SK-N-SH treated with all-trans-retinoic acid at 6 μM for 48 hours (cell line): ENCODE data around the gene PDGFRB.

Experiments used
- ATAC-seq: fragments of 200-7000 bp; cut with Tn5 transposase; 3 replicates; pipeline ENCODE4 v1.9.1; 2020; ENCODE audit warnings: mild to moderate bottlenecking, moderate library complexity
- ARNTL ChIP-seq: fragments of 450-650 bp; formaldehyde crosslinking; IDR thresholded peaks from 2 replicates; pipeline ENCODE4 v1.5.0; 2020; ENCODE audit warnings: low read depth, mild to moderate bottlenecking, moderate library complexity, borderline replicate concordance
- BACH2 ChIP-seq: fragments of 250-450 bp; sonication (Bioruptor Pico); IDR thresholded peaks from 2 replicates; pipeline ENCODE4 v1.9.0; 2021; ENCODE audit warnings: mild to moderate bottlenecking, borderline replicate concordance
- CSDC2 ChIP-seq: fragments of 250-450 bp; sonication (Bioruptor Pico); IDR thresholded peaks from 2 replicates; pipeline ENCODE4 v1.5.0; 2020; ENCODE audit warnings: mild to moderate bottlenecking, moderate library complexity
- CSRNP3 ChIP-seq: fragments of 250-450 bp; sonication (Bioruptor Pico); IDR thresholded peaks from 2 replicates; pipeline ENCODE4 v1.5.1; 2021; ENCODE audit warnings: mild to moderate bottlenecking, moderate library complexity
- ESRRG ChIP-seq: fragments of 250-450 bp; sonication (Bioruptor Pico); IDR thresholded peaks from 2 replicates; pipeline ENCODE4 v1.6.1; 2021; ENCODE audit warnings: mild to moderate bottlenecking
- GLIS3 ChIP-seq: fragments of 250-450 bp; sonication (Bioruptor Pico); IDR thresholded peaks from 2 replicates; pipeline ENCODE4 v1.5.0; 2020; ENCODE audit warnings: mild to moderate bottlenecking, moderate library complexity
- ISL1 ChIP-seq: fragments of 250-450 bp; sonication (Bioruptor Pico); IDR thresholded peaks from 2 replicates; pipeline ENCODE4 v2.1.2; 2022; ENCODE audit warnings: mild to moderate bottlenecking, moderate library complexity
- OSR1 ChIP-seq: fragments of 250-450 bp; sonication (Bioruptor Pico); IDR thresholded peaks from 2 replicates; pipeline ENCODE4 v1.8.0; 2022; ENCODE audit warnings: moderate library complexity, mild to moderate bottlenecking, inconsistent platforms
- PATZ1 ChIP-seq: fragments of 250-450 bp; sonication (Bioruptor Pico); IDR thresholded peaks from 2 replicates; pipeline ENCODE4 v1.8.0; 2020; ENCODE audit warnings: mild to moderate bottlenecking, moderate library complexity, borderline replicate concordance
- POU6F1 ChIP-seq: fragments of 250-450 bp; sonication (Bioruptor Pico); IDR thresholded peaks from 2 replicates; pipeline ENCODE4 v1.8.0; 2021; ENCODE audit warnings: low read depth, mild to moderate bottlenecking, moderate library complexity, borderline replicate concordance
- PPARA ChIP-seq: fragments of 250-450 bp; sonication (Bioruptor Pico); IDR thresholded peaks from 2 replicates; pipeline ENCODE4 v1.5.0; 2020; ENCODE audit warnings: mild to moderate bottlenecking, borderline replicate concordance
- RARB ChIP-seq: fragments of 250-450 bp; sonication (Bioruptor Pico); IDR thresholded peaks from 2 replicates; pipeline ENCODE4 v1.8.0; 2021; ENCODE audit warnings: mild to moderate bottlenecking, moderate library complexity
- SNAI2 ChIP-seq: fragments of 250-450 bp; sonication (Bioruptor Pico); IDR thresholded peaks from 2 replicates; pipeline ENCODE4 v1.5.0; 2020; ENCODE audit warnings: mild to moderate bottlenecking, moderate library complexity
- TCF4 ChIP-seq: fragments of 250-450 bp; sonication (Bioruptor Pico); IDR thresholded peaks from 2 replicates; pipeline ENCODE4 v1.8.0; 2021; ENCODE audit warnings: mild to moderate bottlenecking, moderate library complexity, borderline replicate concordance
- TOX ChIP-seq: fragments of 250-450 bp; sonication (Bioruptor Pico); IDR thresholded peaks from 2 replicates; pipeline ENCODE4 v1.8.0; 2021; ENCODE audit warnings: mild to moderate bottlenecking, moderate library complexity, borderline replicate concordance
- ZC3H10 ChIP-seq: fragments of 250-450 bp; sonication (Bioruptor Pico); IDR thresholded peaks from 2 replicates; pipeline ENCODE4 v1.5.1; 2021; ENCODE audit warnings: mild to moderate bottlenecking, moderate library complexity
- ZFP3 ChIP-seq: fragments of 250-450 bp; sonication (Bioruptor Pico); IDR thresholded peaks from 2 replicates; pipeline ENCODE4 v1.5.0; 2020; ENCODE audit warnings: mild to moderate bottlenecking, moderate library complexity
- ZFP30 ChIP-seq: fragments of 450-650 bp; formaldehyde crosslinking; IDR thresholded peaks from 2 replicates; pipeline ENCODE4 v1.5.0; 2022; ENCODE audit warnings: mild to moderate bottlenecking, moderate library complexity
- ZNF565 ChIP-seq: fragments of 450-650 bp; formaldehyde crosslinking; conservative IDR thresholded peaks from 2 replicates; pipeline ENCODE4 v1.5.0; 2020; ENCODE audit warnings: low read depth, mild to moderate bottlenecking, moderate library complexity
- ZNF8 ChIP-seq: fragments of 450-650 bp; formaldehyde crosslinking; IDR thresholded peaks from 2 replicates; pipeline ENCODE4 v1.5.0; 2020; ENCODE audit warnings: mild to moderate bottlenecking, moderate library complexity
- TF ChIP-seq, protein P1 (sequence below): fragments of 250-450 bp; sonication (Bioruptor Pico); IDR thresholded peaks from 2 replicates; pipeline ENCODE4 v1.5.0; 2020; ENCODE audit warnings: mild to moderate bottlenecking, moderate library complexity
- TF ChIP-seq, protein P2 (sequence below): fragments of 250-450 bp; sonication (Bioruptor Pico); IDR thresholded peaks from 2 replicates; pipeline ENCODE4 v1.5.1; 2020; ENCODE audit warnings: low read depth, mild to moderate bottlenecking, moderate library complexity

The PDGFRB gene

DNA sequence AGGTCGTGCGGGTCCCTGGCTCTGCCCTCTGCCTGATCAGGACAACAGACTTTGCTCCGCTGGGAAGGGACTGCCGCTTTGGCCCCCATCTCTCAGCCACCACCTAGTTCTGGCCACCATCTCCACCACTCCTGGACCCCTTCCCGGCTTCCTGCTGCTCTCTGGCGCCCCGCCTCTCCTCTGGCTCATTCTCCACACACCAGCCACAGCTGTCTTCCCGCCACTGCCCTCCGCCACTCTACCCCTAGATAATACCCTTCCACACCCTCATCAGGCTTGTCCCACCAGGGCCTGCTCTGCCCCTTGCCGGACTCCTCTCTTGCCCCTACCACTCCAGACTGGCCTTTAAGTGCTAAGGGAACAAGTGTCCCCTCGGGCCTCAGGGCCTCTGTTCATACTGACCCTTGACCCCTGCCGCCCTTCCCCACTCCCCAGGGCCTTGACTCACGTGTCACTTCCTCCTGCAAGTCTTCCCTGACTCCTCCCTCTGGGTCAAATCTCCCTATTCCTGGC is 8.0 kb upstream of the PDGFRB start:
- TF ChIP-seq RARB (CRISPR knock-in tag) (no peak), ISL1 (CRISPR knock-in tag) (no peak), TCF4 (CRISPR knock-in tag) (no peak), CSDC2 (no peak)
- TF ChIP-seq, protein P1, sequence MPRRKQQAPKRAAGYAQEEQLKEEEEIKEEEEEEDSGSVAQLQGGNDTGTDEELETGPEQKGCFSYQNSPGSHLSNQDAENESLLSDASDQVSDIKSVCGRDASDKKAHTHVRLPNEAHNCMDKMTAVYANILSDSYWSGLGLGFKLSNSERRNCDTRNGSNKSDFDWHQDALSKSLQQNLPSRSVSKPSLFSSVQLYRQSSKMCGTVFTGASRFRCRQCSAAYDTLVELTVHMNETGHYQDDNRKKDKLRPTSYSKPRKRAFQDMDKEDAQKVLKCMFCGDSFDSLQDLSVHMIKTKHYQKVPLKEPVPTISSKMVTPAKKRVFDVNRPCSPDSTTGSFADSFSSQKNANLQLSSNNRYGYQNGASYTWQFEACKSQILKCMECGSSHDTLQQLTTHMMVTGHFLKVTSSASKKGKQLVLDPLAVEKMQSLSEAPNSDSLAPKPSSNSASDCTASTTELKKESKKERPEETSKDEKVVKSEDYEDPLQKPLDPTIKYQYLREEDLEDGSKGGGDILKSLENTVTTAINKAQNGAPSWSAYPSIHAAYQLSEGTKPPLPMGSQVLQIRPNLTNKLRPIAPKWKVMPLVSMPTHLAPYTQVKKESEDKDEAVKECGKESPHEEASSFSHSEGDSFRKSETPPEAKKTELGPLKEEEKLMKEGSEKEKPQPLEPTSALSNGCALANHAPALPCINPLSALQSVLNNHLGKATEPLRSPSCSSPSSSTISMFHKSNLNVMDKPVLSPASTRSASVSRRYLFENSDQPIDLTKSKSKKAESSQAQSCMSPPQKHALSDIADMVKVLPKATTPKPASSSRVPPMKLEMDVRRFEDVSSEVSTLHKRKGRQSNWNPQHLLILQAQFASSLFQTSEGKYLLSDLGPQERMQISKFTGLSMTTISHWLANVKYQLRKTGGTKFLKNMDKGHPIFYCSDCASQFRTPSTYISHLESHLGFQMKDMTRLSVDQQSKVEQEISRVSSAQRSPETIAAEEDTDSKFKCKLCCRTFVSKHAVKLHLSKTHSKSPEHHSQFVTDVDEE: no peak
- TF ChIP-seq, protein P2, sequence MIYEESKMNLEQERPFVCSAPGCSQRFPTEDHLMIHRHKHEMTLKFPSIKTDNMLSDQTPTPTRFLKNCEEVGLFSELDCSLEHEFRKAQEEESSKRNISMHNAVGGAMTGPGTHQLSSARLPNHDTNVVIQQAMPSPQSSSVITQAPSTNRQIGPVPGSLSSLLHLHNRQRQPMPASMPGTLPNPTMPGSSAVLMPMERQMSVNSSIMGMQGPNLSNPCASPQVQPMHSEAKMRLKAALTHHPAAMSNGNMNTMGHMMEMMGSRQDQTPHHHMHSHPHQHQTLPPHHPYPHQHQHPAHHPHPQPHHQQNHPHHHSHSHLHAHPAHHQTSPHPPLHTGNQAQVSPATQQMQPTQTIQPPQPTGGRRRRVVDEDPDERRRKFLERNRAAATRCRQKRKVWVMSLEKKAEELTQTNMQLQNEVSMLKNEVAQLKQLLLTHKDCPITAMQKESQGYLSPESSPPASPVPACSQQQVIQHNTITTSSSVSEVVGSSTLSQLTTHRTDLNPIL (CRISPR knock-in tag): no peak
- no peak for ATAC-seq

DNA sequence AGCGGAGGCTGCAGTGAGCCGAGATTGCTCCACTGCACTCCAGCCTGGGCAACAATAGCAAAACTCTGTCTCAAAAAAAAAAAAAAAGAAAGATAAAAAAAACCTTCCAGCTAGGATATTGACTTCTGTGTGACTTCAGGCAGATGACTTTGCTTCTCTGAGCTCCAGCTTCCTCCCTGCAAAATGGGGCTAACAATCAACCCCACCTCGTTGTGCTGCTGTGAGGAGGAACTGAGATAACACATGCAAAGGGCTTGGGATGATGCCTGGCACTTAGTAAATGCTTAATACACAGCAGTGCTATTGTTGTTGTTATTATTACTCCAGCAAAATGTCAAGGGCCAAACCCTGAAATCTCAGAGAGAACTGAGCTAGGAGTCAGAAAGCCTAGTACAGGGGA is 7.4 kb upstream of the PDGFRB start:
- TF ChIP-seq ESRRG (CRISPR knock-in tag) (no peak), BACH2 (CRISPR knock-in tag) (no peak), PATZ1 (CRISPR knock-in tag) (no peak), GLIS3 (CRISPR knock-in tag) (no peak), RARB (CRISPR knock-in tag) (no peak)
- TF ChIP-seq, all 23 proteins: peak for 0
- no peak for ATAC-seq

DNA sequence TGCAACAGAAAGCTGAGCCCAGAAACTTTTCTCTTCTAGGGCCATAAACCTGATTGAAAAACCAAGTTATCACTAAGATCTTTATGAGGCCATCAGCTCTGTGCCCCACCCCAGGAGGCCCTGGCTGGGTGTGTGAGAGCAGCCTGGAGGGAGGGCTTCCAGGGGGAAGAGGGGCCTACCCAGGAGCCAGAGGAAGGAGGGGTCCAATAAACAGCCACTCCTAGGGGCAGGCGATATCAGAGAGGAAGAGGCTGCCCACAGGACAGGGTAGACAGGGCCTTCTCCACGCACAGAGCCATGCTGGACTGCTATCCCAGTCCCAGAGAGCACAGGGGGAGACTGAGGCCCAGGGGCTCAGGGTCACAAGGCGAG is 6.5 kb upstream of the PDGFRB start:
- no peak for ATAC-seq
- TF ChIP-seq ESRRG (CRISPR knock-in tag) (no peak), TCF4 (CRISPR knock-in tag) (no peak), ZC3H10 (CRISPR knock-in tag) (no peak), BACH2 (CRISPR knock-in tag) (no peak), TOX (no peak), SNAI2 (no peak), ZNF565 (no peak), CSRNP3 (CRISPR knock-in tag) (no peak), ZFP3 (no peak), OSR1 (CRISPR knock-in tag) (no peak), CSDC2 (no peak), PPARA (CRISPR knock-in tag) (no peak), RARB (CRISPR knock-in tag) (no peak), POU6F1 (no peak), GLIS3 (CRISPR knock-in tag) (no peak), ZNF8 (no peak), ARNTL (CRISPR knock-in tag) (no peak), PATZ1 (CRISPR knock-in tag) (no peak), ZFP30 (CRISPR knock-in tag) (no peak)
- TF ChIP-seq, protein P1: no peak
- TF ChIP-seq, all 23 proteins: peak for 0
